Tibial artery (tissue), 4 donors: Measurements from ENCODE around the gene YTHDF1.

Source experiments
- DNase-seq, 2 donors: peaks; one replicate each; pipeline ENCODE4 v3.0.0-alpha.2; 2019
- H3K27ac ChIP-seq, 2 donors: fragments of 200-600 bp; sonication (generic) in 1 of 2; 1 replicate in 1 of 2; 2 replicates in 1 of 2; pipeline ENCODE4 v1.5.1; 2018 to 2019; ENCODE audit warnings: mild to moderate bottlenecking in 1 of 2
- H3K27me3 ChIP-seq, 2 donors: fragments of 200-600 bp; sonication (generic) in 1 of 2; one replicate each; pipeline versions ENCODE4 v1.5.1 to v1.6.0; 2016 to 2019
- H3K36me3 ChIP-seq, 3 donors: fragments of 200-600 bp; sonication (generic) in 2 of 3; one replicate each; pipeline ENCODE4 v1.5.1; 2016 to 2019; ENCODE audit warnings: mild to moderate bottlenecking in 2 of 3
- H3K4me1 ChIP-seq, 4 donors: fragments of 200-600 bp; sonication (generic) in 2 of 4; 1 replicate in 3 of 4; 2 replicates in 1 of 4; pipeline ENCODE4 v1.5.1; 2016 to 2019
- H3K4me3 ChIP-seq, 2 donors: fragments of 200-600 bp; sonication (generic) in 1 of 2; 1 replicate in 1 of 2; 2 replicates in 1 of 2; pipeline ENCODE4 v1.5.1; 2018 to 2019; ENCODE audit warnings: mild to moderate bottlenecking in 2 of 2
- H3K9me3 ChIP-seq, 3 donors: fragments of 200-600 bp; sonication (generic) in 1 of 3; one replicate each; pipeline ENCODE4 v1.5.1; 2016 to 2019
- intact Hi-C: fragments of 100-400 bp; cut with DNase I; formaldehyde crosslinking; loops from one replicate; pipeline ENCODE4 v1.15.0; 2023; ENCODE audit warnings: low total_unique reads
- TF ChIP-seq, protein P1 (sequence below), 2 experiments: fragments of 200-600 bp in 1 of 2; fragments of 450-650 bp in 1 of 2; IDR thresholded peaks; one replicate each; pipeline ENCODE4 v1.5.1; 2017 to 2019; ENCODE audit warnings: antibody characterized with exemption in 2 of 2, mild to moderate bottlenecking in 1 of 2, moderate library complexity in 1 of 2

The YTHDF1 gene

DNA sequence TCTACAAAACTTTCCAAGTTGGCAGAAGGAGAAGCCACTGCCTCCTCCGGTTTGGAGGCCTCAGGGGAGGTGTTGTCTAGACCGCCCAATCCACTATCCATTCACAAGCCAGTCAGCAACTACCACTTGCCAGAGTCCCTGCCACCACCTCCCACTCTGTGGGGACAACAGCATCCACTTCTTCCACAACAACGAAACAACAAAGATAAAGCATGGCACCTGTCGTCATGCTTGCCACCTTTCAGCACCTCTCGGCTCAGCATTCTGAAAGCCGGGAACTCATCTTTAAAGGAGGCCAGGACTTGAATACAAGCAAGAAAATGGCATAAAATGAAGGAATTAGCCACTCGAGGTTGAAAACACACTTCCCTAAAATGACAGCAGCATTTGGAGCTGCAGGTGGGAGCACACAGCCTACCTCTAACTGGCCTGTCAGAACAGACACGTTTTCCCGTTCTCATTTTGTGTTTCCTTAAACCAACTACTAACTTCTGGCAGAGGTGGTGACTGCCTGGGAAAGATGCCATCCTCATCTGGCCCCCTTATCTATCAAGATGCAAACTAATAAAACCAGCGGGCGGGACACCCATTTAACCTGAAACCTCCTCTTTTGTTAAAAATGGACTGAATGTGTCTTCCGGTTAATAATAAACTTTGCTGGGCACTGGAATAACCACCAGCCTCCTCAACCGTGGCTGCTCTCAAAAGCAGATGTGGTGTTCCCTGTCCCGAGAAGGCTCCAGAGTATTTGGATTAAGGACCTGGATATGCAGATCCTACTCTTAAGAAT is 21.7 kb downstream of the YTHDF1 start:
- no peaks in the 10 kb centered on the region for H3K9me3 ChIP-seq
- no peaks in the 10 kb centered on the region for H3K27me3 ChIP-seq
- DNase-seq: no peak
- H3K4me1 ChIP-seq: peaks cover 0 to 9% (median 2%) of the 10 kb centered on the region in 4 donors
- no peak overlapping the region for H3K4me3 ChIP-seq
- peaks cover 0 to 36% (median 30%) of the 10 kb centered on the region in 3 donors for H3K36me3 ChIP-seq
- H3K27ac ChIP-seq: no peak overlapping the region
- intact Hi-C loops: no loop called here
- TF ChIP-seq, protein P1, sequence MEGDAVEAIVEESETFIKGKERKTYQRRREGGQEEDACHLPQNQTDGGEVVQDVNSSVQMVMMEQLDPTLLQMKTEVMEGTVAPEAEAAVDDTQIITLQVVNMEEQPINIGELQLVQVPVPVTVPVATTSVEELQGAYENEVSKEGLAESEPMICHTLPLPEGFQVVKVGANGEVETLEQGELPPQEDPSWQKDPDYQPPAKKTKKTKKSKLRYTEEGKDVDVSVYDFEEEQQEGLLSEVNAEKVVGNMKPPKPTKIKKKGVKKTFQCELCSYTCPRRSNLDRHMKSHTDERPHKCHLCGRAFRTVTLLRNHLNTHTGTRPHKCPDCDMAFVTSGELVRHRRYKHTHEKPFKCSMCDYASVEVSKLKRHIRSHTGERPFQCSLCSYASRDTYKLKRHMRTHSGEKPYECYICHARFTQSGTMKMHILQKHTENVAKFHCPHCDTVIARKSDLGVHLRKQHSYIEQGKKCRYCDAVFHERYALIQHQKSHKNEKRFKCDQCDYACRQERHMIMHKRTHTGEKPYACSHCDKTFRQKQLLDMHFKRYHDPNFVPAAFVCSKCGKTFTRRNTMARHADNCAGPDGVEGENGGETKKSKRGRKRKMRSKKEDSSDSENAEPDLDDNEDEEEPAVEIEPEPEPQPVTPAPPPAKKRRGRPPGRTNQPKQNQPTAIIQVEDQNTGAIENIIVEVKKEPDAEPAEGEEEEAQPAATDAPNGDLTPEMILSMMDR (IDR thresholded peaks at IDR 0.05): no peak

DNA sequence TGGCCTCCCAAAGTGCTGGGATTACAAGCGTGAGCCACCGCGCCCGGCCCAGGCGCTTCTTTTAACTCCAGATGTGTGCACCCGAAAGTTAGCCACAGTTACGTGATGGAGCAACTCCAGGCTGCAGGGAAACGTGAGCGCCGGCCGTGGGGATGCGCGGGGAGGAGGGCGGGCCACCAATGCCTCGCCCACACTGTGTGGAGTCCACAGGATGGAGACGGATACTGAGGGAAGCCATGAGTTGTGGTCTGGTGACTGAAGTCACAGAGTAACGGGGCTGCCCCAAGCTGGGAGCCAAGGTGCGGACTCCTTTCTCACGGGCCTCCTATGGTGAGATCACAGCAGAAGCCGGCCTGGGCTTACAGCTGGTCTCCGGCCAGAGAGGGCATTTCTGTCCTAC is 23.2 kb downstream of the YTHDF1 start:
- H3K9me3 ChIP-seq: no peaks in the 10 kb centered on the region
- intact Hi-C loops: no loop called here
- H3K27me3 ChIP-seq: no peaks in the 10 kb centered on the region
- no peak overlapping the region for H3K27ac ChIP-seq
- H3K4me3 ChIP-seq: no peak overlapping the region
- H3K4me1 ChIP-seq: no peaks in the 10 kb centered on the region
- no peak for DNase-seq
- TF ChIP-seq, protein P1 (IDR thresholded peaks at IDR 0.05): no peak
- H3K36me3 ChIP-seq: peaks cover 0 to 32% (median 27%) of the 10 kb centered on the region in 3 donors

DNA sequence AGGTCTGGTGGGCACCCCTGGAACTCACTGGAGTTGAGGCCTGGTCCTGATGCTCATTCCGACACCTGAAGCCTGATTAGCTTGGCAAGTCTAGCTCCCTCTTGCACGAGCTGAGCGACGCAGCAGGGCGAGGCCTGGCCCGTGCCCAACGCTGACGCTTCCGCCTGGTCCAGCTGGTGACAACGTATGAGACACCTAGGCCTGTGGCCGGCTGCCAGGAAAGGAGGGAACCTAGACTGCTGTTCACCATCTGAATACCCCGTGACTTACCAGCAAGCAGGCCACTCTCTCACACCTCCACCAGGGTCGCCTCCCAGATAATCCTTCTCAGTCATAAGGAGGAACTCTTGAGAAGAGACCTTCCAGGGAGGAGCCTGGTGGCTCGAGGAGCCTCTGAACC is 24.5 kb downstream of the YTHDF1 start:
- Histone ChIP-seq H3K9me3 (no peaks in the 10 kb centered on the region), H3K36me3 (peaks cover 0 to 19% (median 14%) of the 10 kb centered on the region in 3 donors), H3K4me3 (no peak overlapping the region), H3K4me1 (no peaks in the 10 kb centered on the region), H3K27ac (no peak overlapping the region), H3K27me3 (no peaks in the 10 kb centered on the region)
- no peak for DNase-seq
- intact Hi-C loops: no loop called here
- TF ChIP-seq, protein P1 (IDR thresholded peaks at IDR 0.05): no peak

DNA sequence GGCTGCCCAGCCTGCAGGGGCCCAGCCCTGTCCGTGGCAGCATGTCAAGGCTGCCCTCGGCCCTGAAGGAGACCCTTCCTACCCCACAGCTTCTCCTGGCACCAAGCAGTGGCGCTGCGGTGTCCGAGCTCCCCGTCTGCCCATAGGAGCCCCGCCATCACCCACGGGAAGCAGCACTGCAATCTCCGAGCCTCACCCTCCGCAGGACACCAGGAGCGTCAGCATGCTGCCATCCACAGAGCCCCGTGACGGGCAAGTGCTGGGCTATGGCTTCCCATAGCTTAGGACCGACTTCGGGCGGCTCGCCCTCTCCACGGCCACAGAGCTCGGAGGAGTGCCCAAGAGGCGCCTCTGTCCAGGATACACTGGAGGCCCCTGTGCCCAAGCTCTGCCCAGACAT is 25.1 kb downstream of the YTHDF1 start:
- no peak for DNase-seq
- H3K36me3 ChIP-seq: peaks cover 0 to 18% (median 13%) of the 10 kb centered on the region in 3 donors
- no peak overlapping the region for H3K27ac ChIP-seq
- H3K4me1 ChIP-seq: no peaks in the 10 kb centered on the region
- no peaks in the 10 kb centered on the region for H3K27me3 ChIP-seq
- TF ChIP-seq, protein P1 (IDR thresholded peaks at IDR 0.05): no peak
- intact Hi-C loops: no loop called here
- H3K4me3 ChIP-seq: no peak overlapping the region
- no peaks in the 10 kb centered on the region for H3K9me3 ChIP-seq

DNA sequence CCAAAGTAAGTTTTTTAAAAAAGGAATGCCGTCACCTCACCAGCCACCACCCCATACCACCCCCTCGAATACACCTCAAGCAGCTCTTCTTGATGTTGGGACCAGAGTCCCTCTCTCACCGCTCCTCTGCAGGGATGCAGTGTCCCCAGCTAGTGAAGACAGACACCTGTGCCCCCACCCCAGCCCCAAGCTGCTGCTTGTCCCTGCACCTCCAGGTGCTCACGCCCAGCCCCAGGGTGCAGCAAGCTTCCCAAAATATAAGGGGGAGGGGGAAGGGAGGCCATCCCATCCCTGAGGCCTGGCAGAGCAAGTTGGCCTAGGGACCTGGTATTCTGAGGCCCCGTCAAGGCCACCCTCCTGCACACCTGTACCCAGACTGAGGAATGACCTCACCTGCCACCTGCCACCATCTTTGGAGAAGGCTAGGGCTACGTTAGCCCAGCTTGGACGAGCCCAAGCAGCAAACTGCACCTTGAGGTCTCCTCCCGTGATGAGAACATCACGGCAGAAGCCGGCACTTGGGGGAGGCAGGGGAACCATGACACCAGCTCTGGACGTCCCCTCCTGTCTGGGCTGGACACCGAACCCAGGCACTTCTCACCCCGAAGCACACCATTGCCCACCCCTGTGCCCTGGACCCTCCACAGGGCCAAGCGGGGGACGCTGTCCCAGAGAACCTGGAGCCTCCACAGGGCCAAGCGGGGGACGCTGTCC is 25.9 kb downstream of the YTHDF1 start:
- Histone ChIP-seq H3K9me3 (no peaks in the 10 kb centered on the region), H3K36me3 (peaks cover 0 to 10% (median 5%) of the 10 kb centered on the region in 3 donors), H3K27me3 (no peaks in the 10 kb centered on the region), H3K27ac (no peak overlapping the region), H3K4me1 (no peaks in the 10 kb centered on the region), H3K4me3 (no peak overlapping the region)
- TF ChIP-seq, protein P1 (IDR thresholded peaks at IDR 0.05): no peak
- intact Hi-C loops: no loop called here
- no peak for DNase-seq
